GM18499 (cell line): ENCODE data around the gene LACTBL1.

ENCODE experiments used
- ATAC-seq: cut with Tn5 transposase; IDR thresholded peaks from one replicate; pipeline ENCODE4 v1.9.1; 2021; ENCODE audit warnings: moderate number of reproducible peaks; ENCODE audit not compliant: insufficient read depth, unreplicated experiment

LACTBL1 gene

GRCh38 chr1:22915231-22915630 is 57.4 kb downstream of the LACTBL1 start:
- no peak for ATAC-seq

DNA sequence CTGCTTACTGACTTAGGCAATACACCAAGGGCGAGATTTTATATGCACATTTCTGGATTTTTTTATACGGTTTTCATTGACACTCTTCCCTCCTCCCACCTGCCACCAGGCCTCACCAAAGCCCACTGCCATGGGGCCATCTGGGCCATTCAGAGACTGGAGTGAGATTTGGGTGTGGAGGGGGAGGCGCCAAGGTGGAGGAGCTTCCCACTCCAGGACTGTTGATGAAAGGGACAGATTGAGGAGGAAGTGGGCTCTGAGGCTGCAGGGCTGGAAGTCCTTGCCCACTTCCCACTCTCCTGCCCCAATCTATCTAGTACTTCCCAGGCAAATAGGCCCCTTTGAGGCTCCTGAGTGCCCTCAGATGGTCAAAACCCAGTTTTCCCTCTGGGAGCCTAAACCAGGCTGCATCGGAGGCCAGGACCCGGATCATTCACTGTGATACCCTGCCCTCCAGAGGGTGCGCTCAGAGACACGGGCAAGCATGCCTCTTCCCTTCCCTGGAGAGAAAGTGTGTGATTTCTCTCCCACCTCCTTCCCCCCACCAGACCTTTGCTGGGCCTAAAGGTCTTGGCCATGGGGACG is 57.9 kb downstream of the LACTBL1 start:
- ATAC-seq = no peak

GRCh38 chr1:22914156-22914555 is 58.5 kb downstream of the LACTBL1 start:
- ATAC-seq = no peak

DNA sequence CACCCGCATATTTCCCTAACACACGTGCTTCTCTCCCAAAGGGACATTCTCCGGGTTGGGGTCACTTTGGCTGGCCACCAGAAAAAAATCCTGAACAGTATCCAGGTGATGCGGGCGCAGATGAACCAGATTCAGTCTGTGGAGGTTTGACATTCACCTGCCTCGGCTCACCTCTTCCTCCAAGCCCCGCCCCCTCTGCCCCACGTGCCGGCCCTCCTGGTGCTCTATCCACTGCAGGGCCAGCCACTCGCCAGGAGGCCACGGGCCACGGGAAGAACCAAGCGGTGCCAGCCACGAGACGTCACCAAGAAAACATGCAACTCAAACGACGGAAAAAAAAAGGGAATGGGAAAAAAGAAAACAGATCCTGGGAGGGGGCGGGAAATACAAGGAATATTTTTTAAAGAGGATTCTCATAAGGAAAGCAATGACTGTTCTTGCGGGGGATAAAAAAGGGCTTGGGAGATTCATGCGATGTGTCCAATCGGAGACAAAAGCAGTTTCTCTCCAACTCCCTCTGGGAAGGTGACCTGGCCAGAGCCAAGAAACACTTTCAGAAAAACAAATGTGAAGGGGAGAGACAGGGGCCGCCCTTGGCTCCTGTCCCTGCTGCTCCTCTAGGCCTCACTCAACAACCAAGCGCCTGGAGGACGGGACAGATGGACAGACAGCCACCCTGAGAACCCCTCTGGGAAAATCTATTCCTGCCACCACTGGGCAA is 59.1 kb downstream of the LACTBL1 start:
- no peak for ATAC-seq

- no peak for ATAC-seq
These were observed 60.4 kb downstream of the LACTBL1 start for GRCh38 chr1:22912311-22912710.

- no peak for ATAC-seq
These were observed 61.5 kb downstream of the LACTBL1 start for GRCh38 chr1:22910986-22911651.

- ATAC-seq = no peak
These were observed 62.4 kb downstream of the LACTBL1 start for GRCh38 chr1:22910286-22910685.

GRCh38 chr1:22908880-22909426 is 63.7 kb downstream of the LACTBL1 start:
- ATAC-seq = no peak

DNA sequence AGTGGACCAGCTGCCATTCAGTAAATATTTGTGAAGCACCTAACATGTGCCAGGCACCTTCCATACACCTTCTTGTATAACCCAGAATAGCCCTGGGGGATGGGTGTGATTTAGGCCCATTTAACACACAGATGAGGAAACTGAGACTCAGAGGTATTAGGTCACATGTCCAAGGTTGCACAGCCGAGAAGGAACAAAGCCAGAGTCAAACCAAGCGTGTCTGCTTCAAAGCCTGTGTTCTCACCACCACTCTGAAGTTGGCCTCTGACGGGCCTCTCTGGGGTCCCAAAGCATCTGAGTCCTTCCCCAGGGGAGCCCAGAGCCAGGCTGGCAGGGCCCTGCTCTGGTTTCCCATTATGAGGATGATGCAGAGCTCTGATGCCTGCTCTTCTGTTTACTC is 65.1 kb downstream of the LACTBL1 start:
- no peak for ATAC-seq

DNA sequence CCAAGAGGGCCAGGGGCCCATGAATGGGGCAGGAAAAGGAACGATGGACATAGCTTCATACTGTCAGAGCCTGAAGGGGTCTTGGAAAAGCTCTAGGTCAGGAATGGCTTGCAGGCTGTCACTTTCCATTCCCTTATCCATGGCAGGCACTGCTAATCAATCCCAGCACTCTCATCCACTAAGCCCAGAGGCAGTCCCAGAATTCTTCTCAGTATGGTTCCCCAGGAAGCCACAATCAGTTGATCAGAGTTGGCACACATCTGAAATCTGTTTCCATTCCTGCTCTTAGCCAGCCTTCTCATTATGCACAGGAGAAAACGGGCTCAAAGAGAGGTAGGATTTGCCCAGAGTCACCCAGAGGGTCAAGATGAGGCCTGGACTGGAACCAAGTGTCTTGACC is 65.7 kb downstream of the LACTBL1 start:
- ATAC-seq = no peak

GRCh38 chr1:22903113-22903512 is 69.6 kb downstream of the LACTBL1 start:
- ATAC-seq = no peak
